ENCODE data around the gene TNK2.

DNA sequence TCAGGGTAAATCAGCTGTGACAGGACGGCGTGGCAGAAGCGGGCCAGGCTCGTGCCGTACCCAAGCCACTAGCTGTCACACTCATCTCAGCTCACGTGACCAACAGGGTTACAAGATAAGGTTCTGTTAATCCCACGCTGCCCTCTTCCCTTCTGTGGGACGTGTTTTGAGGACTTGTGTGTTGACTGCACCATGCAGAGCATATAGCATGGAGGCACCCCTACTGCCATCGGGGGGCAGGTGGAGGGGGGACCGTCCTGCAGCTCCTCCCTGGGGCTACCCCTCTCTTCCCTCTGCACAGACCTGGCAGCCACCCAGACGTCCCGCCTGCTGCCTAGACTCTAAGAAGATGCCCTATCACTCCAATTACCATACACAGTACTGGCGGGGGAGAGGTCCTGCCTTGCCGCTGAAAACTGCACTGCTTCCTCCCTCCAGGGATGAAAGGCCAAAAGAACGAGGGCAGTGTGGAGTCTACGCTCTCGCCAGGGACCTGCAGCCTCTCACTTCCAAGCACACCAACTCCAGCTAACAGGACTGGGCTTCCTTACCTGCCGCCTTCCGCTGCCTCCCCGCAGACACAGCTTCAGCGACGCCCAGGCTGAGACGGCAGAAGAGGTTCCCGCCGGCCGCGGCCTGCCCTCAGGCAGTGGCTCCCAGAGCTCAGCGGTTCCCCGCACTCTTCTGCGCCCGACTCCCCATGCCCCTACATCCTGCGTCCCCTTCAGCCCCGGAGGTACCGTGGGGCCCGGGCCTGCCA is at the start of gene TNK2:
- TF ChIP-seq, protein P1, sequence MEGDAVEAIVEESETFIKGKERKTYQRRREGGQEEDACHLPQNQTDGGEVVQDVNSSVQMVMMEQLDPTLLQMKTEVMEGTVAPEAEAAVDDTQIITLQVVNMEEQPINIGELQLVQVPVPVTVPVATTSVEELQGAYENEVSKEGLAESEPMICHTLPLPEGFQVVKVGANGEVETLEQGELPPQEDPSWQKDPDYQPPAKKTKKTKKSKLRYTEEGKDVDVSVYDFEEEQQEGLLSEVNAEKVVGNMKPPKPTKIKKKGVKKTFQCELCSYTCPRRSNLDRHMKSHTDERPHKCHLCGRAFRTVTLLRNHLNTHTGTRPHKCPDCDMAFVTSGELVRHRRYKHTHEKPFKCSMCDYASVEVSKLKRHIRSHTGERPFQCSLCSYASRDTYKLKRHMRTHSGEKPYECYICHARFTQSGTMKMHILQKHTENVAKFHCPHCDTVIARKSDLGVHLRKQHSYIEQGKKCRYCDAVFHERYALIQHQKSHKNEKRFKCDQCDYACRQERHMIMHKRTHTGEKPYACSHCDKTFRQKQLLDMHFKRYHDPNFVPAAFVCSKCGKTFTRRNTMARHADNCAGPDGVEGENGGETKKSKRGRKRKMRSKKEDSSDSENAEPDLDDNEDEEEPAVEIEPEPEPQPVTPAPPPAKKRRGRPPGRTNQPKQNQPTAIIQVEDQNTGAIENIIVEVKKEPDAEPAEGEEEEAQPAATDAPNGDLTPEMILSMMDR (IDR thresholded peaks at IDR 0.05; ENCODE audit: low read length) = no peak
- no peak for TF ChIP-seq EZH2 (IDR thresholded peaks at IDR 0.05; ENCODE audit: borderline replicate concordance, low read length)
